A673 (cell line): ENCODE results near the gene SCGB2A2. TPM values are rescaled to one million over a fixed set of nuclear protein-coding genes. Genes with fewer than 3 reads are reported as not detected.

Source experiments
- BruUV-seq: library from RNA; stranded (reverse); fragments of 400-500 nt; replicated peaks from 2 replicates; lab custom pipeline; 2021; lab: Mats Ljungman, UMichigan
- CTCF ChIA-PET: fragments of 300-600 bp; sonication (Branson Sonifier 250); formaldehyde crosslinking; loops from one replicate; lab custom pipeline; 2022; ENCODE audit warnings: antibody characterized with exemption; lab: Charles Lee
- POLR2A ChIA-PET: fragments of 300-600 bp; sonication (Branson Sonifier 250); formaldehyde crosslinking; loops from one replicate; lab custom pipeline; 2022; ENCODE audit warnings: antibody characterized with exemption; ENCODE audit not compliant: low non-redundant PET; lab: Charles Lee
- DNase-seq: peaks from one replicate; pipeline ENCODE4 v3.0.0-alpha.2; 2015; ENCODE audit warnings: low spot score
- H3K27ac ChIP-seq: fragments of 200-600 bp; sonication (generic); 2 replicates; pipeline ENCODE4 v1.5.1; 2016; ENCODE audit warnings: mixed run types, low read depth, mild to moderate bottlenecking, mixed read lengths, antibody characterized with exemption, low read length; ENCODE audit not compliant: poor library complexity, severe bottlenecking
- H3K27me3 ChIP-seq: fragments of 200-600 bp; sonication (generic); replicated peaks from 2 replicates; pipeline ENCODE4 v1.6.1; 2017; ENCODE audit warnings: mixed run types, low read depth, mild to moderate bottlenecking, mixed read lengths, antibody characterized with exemption, low read length; ENCODE audit not compliant: insufficient read depth, poor library complexity
- H3K36me3 ChIP-seq: fragments of 200-600 bp; sonication (generic); 2 replicates; pipeline ENCODE4 v1.6.1; 2016; ENCODE audit warnings: mixed run types, mild to moderate bottlenecking, mixed read lengths, antibody characterized with exemption, low read length; ENCODE audit not compliant: insufficient read depth, poor library complexity, severe bottlenecking
- H3K4me1 ChIP-seq: fragments of 200-600 bp; sonication (generic); 2 replicates; pipeline ENCODE4 v1.6.1; 2017; ENCODE audit warnings: mixed run types, mild to moderate bottlenecking, mixed read lengths, antibody characterized with exemption, low read length; ENCODE audit not compliant: insufficient read depth, poor library complexity, severe bottlenecking
- H3K4me3 ChIP-seq: fragments of 200-600 bp; sonication (generic); 2 replicates; pipeline ENCODE4 v1.5.1; 2016; ENCODE audit warnings: low read depth, mixed run types, mild to moderate bottlenecking, mixed read lengths, low read length; ENCODE audit not compliant: poor library complexity, severe bottlenecking
- H3K9me3 ChIP-seq: fragments of 200-600 bp; sonication (generic); 2 replicates; pipeline ENCODE4 v1.6.1; 2016; ENCODE audit warnings: mixed run types, low read depth, mild to moderate bottlenecking, mixed read lengths, antibody characterized with exemption, low read length; ENCODE audit not compliant: poor library complexity, severe bottlenecking
- EZH2 ChIP-seq: fragments of 200-600 bp; sonication (generic); IDR thresholded peaks from 2 replicates; pipeline ENCODE4 v1.6.1; 2017; ENCODE audit warnings: borderline replicate concordance, low read depth, mild to moderate bottlenecking, mixed read lengths, antibody characterized with exemption, low read length; ENCODE audit not compliant: poor library complexity, severe bottlenecking
- intact Hi-C: fragments of 100-400 bp; cut with micrococcal nuclease; formaldehyde crosslinking; loops from one replicate; pipeline ENCODE4 v1.10.0; 2022; ENCODE audit not compliant: unreplicated experiment
- total RNA-seq: library from RNA; stranded (reverse); gene quantifications from 2 replicates; pipeline ENCODE4 v1.2.3, GENCODE V29; 2021
- TF ChIP-seq, protein P1 (sequence below): fragments of 300-800, 200-600 bp; sonication (generic); conservative IDR thresholded peaks from 2 replicates; pipeline ENCODE4 v1.5.1; 2017; ENCODE audit warnings: low read depth, mild to moderate bottlenecking, antibody characterized with exemption, low read length, moderate library complexity, mixed read lengths

SCGB2A2 gene
- total RNA-seq, 1 experiment from 2014 or later, result not detected

DNA sequence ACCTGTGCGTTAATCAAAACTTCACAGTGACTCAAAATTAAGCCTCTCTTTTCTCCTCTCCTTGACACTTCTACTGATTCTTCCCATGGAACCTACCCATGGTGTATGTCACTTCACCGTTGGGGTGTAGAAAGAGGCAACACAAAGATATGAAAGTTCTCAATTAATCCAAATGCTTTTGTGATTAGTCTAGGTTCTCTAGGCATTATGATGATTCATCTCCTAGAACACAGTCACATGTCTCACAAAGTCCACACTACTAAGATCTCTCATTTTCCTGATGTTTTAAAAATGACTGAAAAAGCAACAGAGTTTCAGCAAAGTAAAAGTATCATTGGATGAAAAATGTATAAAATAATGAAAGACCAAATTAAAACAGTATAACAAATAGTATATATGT lies 13.7 kb upstream of the SCGB2A2 start:
- Histone ChIP-seq H3K27me3 (peaks cover 23% of the 10 kb centered on the region), H3K27ac (no peak overlapping the region), H3K9me3 (peaks cover 9% of the 10 kb centered on the region), H3K36me3 (no peaks in the 10 kb centered on the region), H3K4me3 (no peak overlapping the region), H3K4me1 (no peaks in the 10 kb centered on the region)
- ChIA-PET POLR2A (no interaction called here), CTCF (no interaction called here)
- intact Hi-C loops, result no loop called here
- no TSS peak for BruUV-seq
- no peak for DNase-seq
- TF ChIP-seq, protein P1, sequence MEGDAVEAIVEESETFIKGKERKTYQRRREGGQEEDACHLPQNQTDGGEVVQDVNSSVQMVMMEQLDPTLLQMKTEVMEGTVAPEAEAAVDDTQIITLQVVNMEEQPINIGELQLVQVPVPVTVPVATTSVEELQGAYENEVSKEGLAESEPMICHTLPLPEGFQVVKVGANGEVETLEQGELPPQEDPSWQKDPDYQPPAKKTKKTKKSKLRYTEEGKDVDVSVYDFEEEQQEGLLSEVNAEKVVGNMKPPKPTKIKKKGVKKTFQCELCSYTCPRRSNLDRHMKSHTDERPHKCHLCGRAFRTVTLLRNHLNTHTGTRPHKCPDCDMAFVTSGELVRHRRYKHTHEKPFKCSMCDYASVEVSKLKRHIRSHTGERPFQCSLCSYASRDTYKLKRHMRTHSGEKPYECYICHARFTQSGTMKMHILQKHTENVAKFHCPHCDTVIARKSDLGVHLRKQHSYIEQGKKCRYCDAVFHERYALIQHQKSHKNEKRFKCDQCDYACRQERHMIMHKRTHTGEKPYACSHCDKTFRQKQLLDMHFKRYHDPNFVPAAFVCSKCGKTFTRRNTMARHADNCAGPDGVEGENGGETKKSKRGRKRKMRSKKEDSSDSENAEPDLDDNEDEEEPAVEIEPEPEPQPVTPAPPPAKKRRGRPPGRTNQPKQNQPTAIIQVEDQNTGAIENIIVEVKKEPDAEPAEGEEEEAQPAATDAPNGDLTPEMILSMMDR, result no peak
- TF ChIP-seq EZH2, result no peak

DNA sequence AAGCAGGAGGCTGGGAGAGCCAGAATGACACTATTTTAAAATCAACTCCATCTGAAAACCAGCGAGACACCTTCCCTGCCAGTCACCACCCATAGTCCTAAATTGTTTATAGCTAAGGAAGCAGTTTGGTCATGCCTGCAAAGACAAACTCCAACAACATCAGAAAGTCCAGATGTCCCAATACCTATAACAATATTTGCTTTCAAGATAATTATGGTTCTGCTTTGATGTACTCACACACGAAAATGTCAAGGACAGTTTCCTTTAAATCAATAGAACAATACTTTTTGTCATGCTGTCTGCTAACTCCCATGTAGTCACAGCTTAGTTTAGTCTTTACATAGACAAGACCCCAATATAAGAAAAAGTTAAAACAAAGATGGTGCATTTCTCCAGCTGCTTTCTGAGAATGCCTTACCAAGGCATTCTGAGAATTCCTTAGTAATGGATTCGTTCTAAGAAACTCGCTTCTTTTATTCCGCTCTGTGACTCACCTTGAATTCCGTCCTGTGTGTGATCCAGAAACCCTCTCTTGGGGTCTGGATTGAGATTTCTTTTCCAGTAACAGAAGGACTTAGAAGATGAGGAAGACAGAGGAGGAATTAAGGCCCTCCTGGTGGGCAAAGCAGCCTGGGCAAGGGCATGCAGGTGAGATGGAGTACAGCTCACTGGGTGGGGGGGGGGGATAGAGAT lies 9.6 kb upstream of the SCGB2A2 start:
- CTCF ChIA-PET, result interaction anchor here (0.7 kb wide), 1 partner anchor 55 kb away, joined by 9 read pairs; no protein-coding TSS in a partner anchor
- BruUV-seq, result no TSS peak
- POLR2A ChIA-PET, result no interaction called here

DNA sequence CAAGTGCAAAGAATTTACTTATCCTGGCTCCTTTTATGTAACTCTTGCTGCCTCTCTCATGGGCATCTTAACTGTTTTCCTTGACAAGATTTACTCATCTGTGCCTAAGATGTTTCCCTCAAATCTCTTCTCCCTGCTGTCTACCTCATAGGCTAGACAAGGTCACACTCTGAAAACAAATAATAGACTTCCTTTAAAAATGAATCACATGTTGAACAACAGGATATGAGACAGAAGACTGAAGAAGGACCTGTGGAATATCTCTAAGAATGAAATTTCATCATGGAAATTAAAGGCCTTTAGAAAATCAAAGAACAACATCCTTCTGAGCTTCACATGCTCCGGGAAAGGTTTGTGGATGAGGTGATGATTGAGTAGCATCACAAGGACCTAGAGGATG lies 6.0 kb upstream of the SCGB2A2 start:
- H3K4me3 ChIP-seq, result no peak overlapping the region
- H3K36me3 ChIP-seq, result no peaks in the 10 kb centered on the region
- ChIA-PET POLR2A (no interaction called here), CTCF (no interaction called here)
- TF ChIP-seq, protein P1, result no peak
- no peak for TF ChIP-seq EZH2
- no peaks in the 10 kb centered on the region for H3K4me1 ChIP-seq
- intact Hi-C loops, result no loop called here
- DNase-seq, result no peak
- H3K27me3 ChIP-seq, result peaks cover 19% of the 10 kb centered on the region
- no peak overlapping the region for H3K27ac ChIP-seq
- no TSS peak for BruUV-seq
- H3K9me3 ChIP-seq, result no peaks in the 10 kb centered on the region

More for the DNA sequence above, 9.6 kb upstream of the SCGB2A2 start:
- no peak overlapping the region for H3K27ac ChIP-seq
- no peaks in the 10 kb centered on the region for H3K36me3 ChIP-seq
- peaks cover 29% of the 10 kb centered on the region for H3K27me3 ChIP-seq
- no peak overlapping the region for H3K4me3 ChIP-seq
- intact Hi-C loops, result no loop called here
- TF ChIP-seq, protein P1, result no peak
- no peaks in the 10 kb centered on the region for H3K9me3 ChIP-seq
- DNase-seq, result no peak
- H3K4me1 ChIP-seq, result no peaks in the 10 kb centered on the region
